Measurements from ENCODE around the gene GNB1L. TPM values are rescaled to one million over a fixed set of nuclear protein-coding genes. Genes with fewer than 3 reads are reported as not detected.
A peak's percentile ranks its signal among the peaks of the same experiment; 100 is the strongest.

GNB1L gene
- total and polyA plus RNA-seq, 9 of the 15 experiments (the other 6 are each of a cell fraction or from before 2014, with no cell fraction given): 0.56 to 50.5 (median 10.2) TPM

- no peak overlapping the region for H3K27ac ChIP-seq (ENCODE audit: extremely low read depth, low read depth, low read length)
- H3K79me2 ChIP-seq (ENCODE audit: control insufficient read depth, insufficient read depth, low read length): peaks cover 25% of the 10 kb centered on the region
- DNase-seq (ENCODE audit: extremely low read depth in 1 of 4, low spot score in 3 of 4) (no peak), ATAC-seq (no peak), FAIRE-seq (no peak)
- peaks cover 24 to 97% of the 10 kb centered on the region in 2 experiments; a peak in 4 of 5 replicates for H3K4me1 ChIP-seq (replicated peaks in 1 of 2; ENCODE audit: control insufficient read depth in 2 of 2, insufficient read depth in 2 of 2, low read length in 2 of 2)
- H4K20me1 ChIP-seq (replicated peaks; ENCODE audit: control insufficient read depth, insufficient read depth, low read length): peaks cover 31% of the 10 kb centered on the region
- 54% methylated on average over 43 of the region's 43 CpGs for WGBS (ENCODE audit: insufficient coverage, low coverage, missing lambda C conversion rate)
- in situ Hi-C loops (cut with MboI): no loop called here
- CTCF ChIA-PET (ENCODE audit: low intra/inter-chr PET ratio): interaction anchor here (0.9 to 1.5 kb wide), 2 partner anchors 20 to 151 kb away, joined by 4 to 8 read pairs; no protein-coding TSS in a partner anchor
- H3K36me3 ChIP-seq (ENCODE audit: control insufficient read depth, insufficient read depth, low read length): peaks cover under 1% of the 10 kb centered on the region; the same call in 1 of the 3 replicates
- POLR2A ChIA-PET: interaction anchor here (0.8 to 1.1 kb wide), 4 partner anchors 8 to 173 kb away, joined by 3 to 6 read pairs (median 3); no protein-coding TSS in a partner anchor
- no peak overlapping the region for H3K4me3 ChIP-seq
- H3K9me1 ChIP-seq (ENCODE audit: control insufficient read depth, insufficient read depth, low read length): peaks cover 9% of the 10 kb centered on the region
- H2AFZ ChIP-seq (ENCODE audit: low read depth, low read length): peak overlapping the region; percentile 76
- intact Hi-C loops (cut with micrococcal nuclease): loop anchor here (5.0 kb wide), 1 partner anchor 133 kb away; no protein-coding TSS in a partner anchor
- BruUV-seq (replicated peaks): no TSS peak
- H3K27me3 ChIP-seq (ENCODE audit: control insufficient read depth in 2 of 2, insufficient read depth in 2 of 2, low read length in 2 of 2): peaks cover 30 to 49% of the 10 kb centered on the region in 2 experiments; a peak in 4 of 5 replicates
- H3K9me3 ChIP-seq (replicated peaks; ENCODE audit: control insufficient read depth, insufficient read depth, low read depth, low read length): no peaks in the 10 kb centered on the region
- H3K9ac ChIP-seq (ENCODE audit: insufficient read depth in 1 of 2, low read depth in 2 of 2, low read length in 2 of 2): peak overlapping the region; percentile 41 to 50
- no peak overlapping the region for H3K4me2 ChIP-seq (ENCODE audit: insufficient read depth, low read length)
- TF ChIP-seq ZNF699 (CRISPR knock-in tag; IDR thresholded peaks at IDR 0.05; ENCODE audit: insufficient replicate concordance): peak; percentile 75
- peak; percentile 61 for TF ChIP-seq NUFIP1 (IDR thresholded peaks at IDR 0.05; ENCODE audit: partially characterized antibody)
- TF ChIP-seq REST (IDR thresholded peaks at IDR 0.05; ENCODE audit: borderline replicate concordance): no peak
- TF ChIP-seq REST (CRISPR knock-in tag; IDR thresholded peaks at IDR 0.05; ENCODE audit: low read depth): no peak
- peak; percentile 74; the same call in 1 of the 2 replicates for TF ChIP-seq HDAC8 (tag; IDR thresholded peaks at IDR 0.05)
- 0 out of 4 replicates have a peak, but pooled peaks of 1 of the 2 experiments have one; percentile 51 for TF ChIP-seq KDM4B (IDR thresholded peaks at IDR 0.05; ENCODE audit: borderline replicate concordance in 2 of 2, low read depth in 1 of 2)
- peak; percentile 57 for TF ChIP-seq CBX2 (IDR thresholded peaks at IDR 0.05; ENCODE audit: insufficient read depth, low read length, poor library complexity, severe bottlenecking)
- TF ChIP-seq JUND (IDR thresholded peaks at IDR 0.05; ENCODE audit: borderline replicate concordance, low read depth, low read length): no peak
- TF ChIP-seq JUND (tag; IDR thresholded peaks at IDR 0.05; ENCODE audit: borderline replicate concordance, low read depth, low read length): no peak
- no peak for TF ChIP-seq ZNF174 (CRISPR knock-in tag; IDR thresholded peaks at IDR 0.05)
- peak; percentile 41 for TF ChIP-seq PHF20 (IDR thresholded peaks at IDR 0.05; ENCODE audit: partially characterized antibody)
- peak; percentile 57; the same call in 1 of the 2 replicates for TF ChIP-seq HBP1 (CRISPR knock-in tag; IDR thresholded peaks at IDR 0.05)
Measured at GRCh38 chr22:19759427-19760057, 95.1 kb downstream of the GNB1L start.
